Midbrain (tissue), 1 donor: ENCODE measurements around the gene NRXN3.

Experiments
- DNase-seq: peaks from one replicate; lab custom pipeline; 2025; lab: John Stamatoyannopoulos, UW

NRXN3 gene

GRCh38 chr14:79229383-79229909 lies 1059.3 kb downstream of the NRXN3 start:
- no peak for DNase-seq

GRCh38 chr14:79242666-79243065 lies 1072.5 kb downstream of the NRXN3 start:
- DNase-seq = no peak

- DNase-seq = no peak
Measured at GRCh38 chr14:79246173-79246572, 1076.0 kb downstream of the NRXN3 start.

- DNase-seq = no peak
Measured at GRCh38 chr14:79248126-79248525, 1078.0 kb downstream of the NRXN3 start.

- DNase-seq = no peak
Measured at GRCh38 chr14:79248771-79249170, 1078.6 kb downstream of the NRXN3 start.

- DNase-seq = no peak
Measured at GRCh38 chr14:79251278-79251677, 1081.1 kb downstream of the NRXN3 start.

- DNase-seq = no peak
Measured at GRCh38 chr14:79253576-79253975, 1083.4 kb downstream of the NRXN3 start.

- DNase-seq = no peak
Measured at GRCh38 chr14:79254069-79254775, 1084.0 kb downstream of the NRXN3 start.

- no peak for DNase-seq
Measured at GRCh38 chr14:79256380-79256779, 1086.2 kb downstream of the NRXN3 start.

GRCh38 chr14:79260406-79260805 lies 1090.2 kb downstream of the NRXN3 start:
- DNase-seq = no peak

GRCh38 chr14:79265366-79265946 lies 1095.3 kb downstream of the NRXN3 start:
- DNase-seq = no peak

- no peak for DNase-seq
Measured at GRCh38 chr14:79270361-79270760, 1100.2 kb downstream of the NRXN3 start.

- no peak for DNase-seq
Measured at GRCh38 chr14:79271122-79271521, 1100.9 kb downstream of the NRXN3 start.

- no peak for DNase-seq
Measured at GRCh38 chr14:79274641-79275291, 1104.6 kb downstream of the NRXN3 start.

- DNase-seq = no peak
Measured at GRCh38 chr14:79275292-79275655, 1105.1 kb downstream of the NRXN3 start.

- no peak for DNase-seq
Measured at GRCh38 chr14:79278286-79278797, 1108.2 kb downstream of the NRXN3 start.

GRCh38 chr14:79278798-79279644 lies 1108.8 kb downstream of the NRXN3 start:
- peak; percentile 66 for DNase-seq

- DNase-seq = no peak
Measured at GRCh38 chr14:79279645-79280597, 1109.7 kb downstream of the NRXN3 start.

- DNase-seq = no peak
Measured at GRCh38 chr14:79281244-79282152, 1111.3 kb downstream of the NRXN3 start.

GRCh38 chr14:79284621-79285020 lies 1114.4 kb downstream of the NRXN3 start:
- no peak for DNase-seq
